ENCODE results near the gene TUT1.

DNA sequence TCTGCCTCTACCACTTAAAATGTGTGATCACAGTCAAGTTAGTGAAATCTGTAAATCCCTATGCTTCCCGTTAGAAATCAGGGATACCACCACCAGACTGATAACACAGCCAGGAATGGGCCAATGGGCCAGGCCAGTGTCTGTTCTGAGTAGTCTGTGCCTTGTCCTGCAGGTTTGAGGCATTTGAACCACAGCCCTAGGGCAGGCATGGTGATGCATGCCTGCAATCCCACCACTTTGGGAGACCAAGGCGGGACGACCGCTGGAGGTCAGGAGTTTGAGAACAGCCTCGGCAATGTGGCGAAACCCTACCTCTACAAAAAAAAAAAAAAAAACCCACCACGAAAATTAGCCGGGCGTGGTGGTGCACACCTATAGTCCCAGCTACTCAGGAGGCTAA lies 32.7 kb downstream of the TUT1 start:
- no peak for TF ChIP-seq CTCF (IDR thresholded peaks at IDR 0.05)
- TF ChIP-seq POLR2A (IDR thresholded peaks at IDR 0.05): no peak
